ENCODE results near the gene ZMYND11.

DNA sequence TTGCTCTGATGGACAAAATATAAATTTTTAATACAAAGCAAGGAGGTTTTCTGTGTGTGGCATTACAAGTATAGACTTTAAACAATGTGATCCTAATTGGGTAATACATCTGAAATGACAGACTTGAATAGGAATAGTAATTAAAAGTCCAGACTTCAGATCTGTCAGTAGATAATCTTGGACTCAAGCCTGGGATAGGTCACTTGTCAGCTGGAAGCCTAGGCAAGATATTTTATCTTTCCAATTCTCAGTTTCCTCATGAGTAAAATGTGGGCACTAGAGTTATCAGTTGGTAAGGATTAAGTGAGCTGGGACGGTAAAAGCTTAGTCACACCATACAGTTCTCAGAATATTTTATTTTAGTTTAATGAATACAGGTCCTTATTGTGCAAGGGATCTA is 10.4 kb upstream of the ZMYND11 start:
- TF ChIP-seq SAP30 (IDR thresholded peaks at IDR 0.05; ENCODE audit: insufficient read depth, insufficient replicate concordance, low read length) (no peak), TCF12 (IDR thresholded peaks at IDR 0.05; ENCODE audit: low read depth, low read length) (no peak), EP300 (IDR thresholded peaks at IDR 0.05; ENCODE audit: borderline replicate concordance in 1 of 2, low read depth in 2 of 2, low read length in 2 of 2) (no peak), TEAD4 (IDR thresholded peaks at IDR 0.05; ENCODE audit: low read depth, low read length) (no peak), POLR2A (IDR thresholded peaks at IDR 0.05; ENCODE audit: control extremely low read depth in 1 of 2, low read depth in 2 of 2, low read length in 2 of 2) (no peak)
- TF ChIP-seq, protein P1, sequence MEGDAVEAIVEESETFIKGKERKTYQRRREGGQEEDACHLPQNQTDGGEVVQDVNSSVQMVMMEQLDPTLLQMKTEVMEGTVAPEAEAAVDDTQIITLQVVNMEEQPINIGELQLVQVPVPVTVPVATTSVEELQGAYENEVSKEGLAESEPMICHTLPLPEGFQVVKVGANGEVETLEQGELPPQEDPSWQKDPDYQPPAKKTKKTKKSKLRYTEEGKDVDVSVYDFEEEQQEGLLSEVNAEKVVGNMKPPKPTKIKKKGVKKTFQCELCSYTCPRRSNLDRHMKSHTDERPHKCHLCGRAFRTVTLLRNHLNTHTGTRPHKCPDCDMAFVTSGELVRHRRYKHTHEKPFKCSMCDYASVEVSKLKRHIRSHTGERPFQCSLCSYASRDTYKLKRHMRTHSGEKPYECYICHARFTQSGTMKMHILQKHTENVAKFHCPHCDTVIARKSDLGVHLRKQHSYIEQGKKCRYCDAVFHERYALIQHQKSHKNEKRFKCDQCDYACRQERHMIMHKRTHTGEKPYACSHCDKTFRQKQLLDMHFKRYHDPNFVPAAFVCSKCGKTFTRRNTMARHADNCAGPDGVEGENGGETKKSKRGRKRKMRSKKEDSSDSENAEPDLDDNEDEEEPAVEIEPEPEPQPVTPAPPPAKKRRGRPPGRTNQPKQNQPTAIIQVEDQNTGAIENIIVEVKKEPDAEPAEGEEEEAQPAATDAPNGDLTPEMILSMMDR (IDR thresholded peaks at IDR 0.05; ENCODE audit: control extremely low read depth in 1 of 3, insufficient read depth in 1 of 3, low read depth in 1 of 3, low read length in 3 of 3) = no peak
